ENCODE measurements around the gene TMEM239. TPM values are rescaled to one million over a fixed set of nuclear protein-coding genes. Genes with fewer than 3 reads are reported as not detected.
A peak's percentile ranks its signal among the peaks of the same experiment; 100 is the strongest.
"Not testable (repeated sequence)": the region's sequence is repeated elsewhere in the genome, so short reads cannot be mapped to it uniquely, and the experiment has no call there.

TMEM239 gene
- polyA plus RNA-seq (ENCODE audit: insufficient read depth in 1 of 5, insufficient read length in 5 of 5, low replicate concordance in 1 of 5) = under 1 TPM in 4 of 5 donors, not detected in 1; 0.03 to 0.06 (median 0.04) TPM
- long read RNA-seq, donor 1 = 0 reads
- long read RNA-seq, donor 2 = 0 reads
- long read RNA-seq, donor 3 = 0 reads
- long read RNA-seq, donor 4 = 0 reads
- long read RNA-seq, donor 5 = 0 reads
- long read RNA-seq, donor 6 = 0 reads
- long read RNA-seq, donor 7 = 0 reads
- long read RNA-seq, donor 8 = 0 reads

GRCh38 chr20:2816030-2816582 is at the start of gene TMEM239:
TSS of gene TMEM239 (plus strand) at chr20:2816364. CDS start at chr20:2816555, 191 bp downstream.
- DNase-seq = no peak

- peak; percentile 37 to 41 for DNase-seq
Measured at GRCh38 chr20:2767768-2768631, 48.2 kb upstream of the TMEM239 start.

DNA sequence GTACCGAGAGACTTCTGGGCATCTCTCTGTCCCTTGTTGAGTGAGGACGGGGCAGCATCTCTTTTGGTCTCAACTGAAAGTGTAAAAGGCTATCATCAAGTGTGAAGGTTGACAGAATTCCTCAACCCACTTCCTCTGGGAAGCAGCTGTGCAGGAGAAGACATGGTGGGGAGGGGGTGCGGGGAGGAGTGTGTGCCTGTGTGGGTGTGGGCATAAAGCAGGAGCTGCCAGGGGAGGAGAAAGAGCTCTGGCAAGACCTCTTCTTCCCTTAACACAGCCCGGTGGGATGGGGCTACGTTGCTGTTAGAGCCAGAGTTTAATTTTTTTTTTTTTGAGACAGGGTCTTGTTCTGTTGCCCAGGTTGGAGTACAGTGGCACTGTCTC is 47.5 kb upstream of the TMEM239 start:
- DNase-seq = no peak

DNA sequence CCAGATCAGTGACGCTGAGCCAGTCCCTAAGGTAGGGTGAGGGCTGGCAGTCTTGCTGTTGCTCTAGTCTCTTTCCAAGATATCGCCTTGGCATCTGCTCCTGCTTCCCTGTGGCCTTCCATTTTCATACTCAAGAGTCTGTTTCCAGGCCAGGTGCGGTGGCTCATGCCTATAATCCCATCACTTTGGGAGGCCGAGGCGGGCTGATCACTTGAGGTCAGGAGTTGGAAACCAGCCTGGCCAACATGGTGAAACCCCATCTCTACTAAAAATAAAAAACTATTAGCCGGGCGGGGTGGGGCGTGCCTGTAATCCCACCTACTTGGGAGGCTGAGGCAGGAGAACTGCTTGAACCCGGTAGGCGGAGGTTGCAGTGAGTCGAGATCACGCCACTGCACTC is 46.1 kb upstream of the TMEM239 start:
- not testable (repeated sequence) for DNase-seq

GRCh38 chr20:2771631-2772080 is 44.5 kb upstream of the TMEM239 start:
- no peak for DNase-seq

DNA sequence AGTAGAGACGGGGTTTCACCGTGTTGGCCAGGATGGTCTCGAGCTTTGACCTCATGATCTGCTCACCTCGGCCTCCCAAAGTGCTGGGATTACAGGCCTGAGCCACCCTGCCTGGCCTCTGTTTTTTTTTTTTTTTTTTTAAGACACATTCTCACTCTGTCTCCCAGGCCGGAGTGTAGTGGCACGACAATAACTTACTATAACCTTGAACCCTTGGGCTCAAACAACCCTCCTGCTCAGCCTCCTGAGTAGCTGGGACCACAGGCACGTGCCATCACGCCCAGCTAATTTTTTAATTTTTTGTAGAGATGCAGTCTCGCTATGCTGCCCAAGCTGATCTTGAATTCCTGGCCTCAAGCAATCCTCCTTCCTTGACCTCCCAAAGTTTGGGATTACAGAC is 42.4 kb upstream of the TMEM239 start:
- DNase-seq = no peak

DNA sequence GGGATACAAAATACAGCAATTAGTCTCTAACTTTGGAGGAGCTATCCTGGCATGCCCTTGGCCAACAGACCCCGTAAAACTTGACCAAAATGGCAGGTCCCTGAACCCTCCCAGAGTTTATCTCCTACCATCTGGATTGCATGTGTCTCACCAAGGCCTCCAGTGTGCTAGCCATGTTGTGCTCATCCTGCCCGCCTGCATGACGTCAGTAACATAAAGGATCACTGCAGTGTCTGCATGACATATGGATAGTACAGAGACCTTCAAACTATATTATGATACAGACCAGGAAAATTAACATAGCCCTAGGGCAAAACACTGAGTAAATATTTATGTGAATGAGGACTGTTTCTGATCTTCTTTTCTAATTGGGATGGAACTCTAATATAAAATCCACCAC is 41.0 kb upstream of the TMEM239 start:
- no peak for DNase-seq

DNA sequence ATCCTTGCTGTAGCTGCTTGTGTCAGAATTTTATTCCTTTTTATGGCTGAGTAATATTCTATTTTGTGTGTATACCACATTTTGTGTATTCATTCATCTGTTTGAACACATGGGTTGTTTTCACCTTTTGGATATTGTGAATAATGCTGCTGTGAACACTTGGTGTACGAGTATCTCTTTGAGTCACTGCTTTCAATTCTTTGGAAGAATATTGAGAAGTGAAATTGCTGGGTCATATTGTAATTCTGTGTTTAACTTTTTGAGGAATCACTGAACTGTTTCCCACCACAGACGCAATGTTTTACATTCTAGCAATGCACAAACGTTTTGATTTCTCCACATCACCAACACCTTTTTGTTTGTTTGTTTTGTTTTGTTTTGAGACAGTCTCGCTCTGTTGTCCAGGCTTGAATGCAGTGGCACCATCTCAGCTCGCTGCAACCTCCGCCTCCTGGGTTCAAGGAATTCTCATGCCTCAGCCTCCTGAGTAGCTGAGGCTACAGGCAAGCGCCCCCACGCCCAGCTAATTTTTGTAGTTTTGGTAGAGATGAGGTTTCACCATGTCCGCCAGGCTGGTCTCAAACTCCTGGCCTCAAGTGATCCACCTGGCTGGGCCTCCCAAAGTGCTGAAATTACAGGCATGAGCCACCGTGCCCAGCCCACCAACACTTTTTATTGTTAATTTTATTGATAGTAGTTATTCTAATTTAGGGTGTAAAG is 37.4 kb upstream of the TMEM239 start:
- DNase-seq = no peak

GRCh38 chr20:2780948-2781347 is 35.2 kb upstream of the TMEM239 start:
- DNase-seq = no peak

DNA sequence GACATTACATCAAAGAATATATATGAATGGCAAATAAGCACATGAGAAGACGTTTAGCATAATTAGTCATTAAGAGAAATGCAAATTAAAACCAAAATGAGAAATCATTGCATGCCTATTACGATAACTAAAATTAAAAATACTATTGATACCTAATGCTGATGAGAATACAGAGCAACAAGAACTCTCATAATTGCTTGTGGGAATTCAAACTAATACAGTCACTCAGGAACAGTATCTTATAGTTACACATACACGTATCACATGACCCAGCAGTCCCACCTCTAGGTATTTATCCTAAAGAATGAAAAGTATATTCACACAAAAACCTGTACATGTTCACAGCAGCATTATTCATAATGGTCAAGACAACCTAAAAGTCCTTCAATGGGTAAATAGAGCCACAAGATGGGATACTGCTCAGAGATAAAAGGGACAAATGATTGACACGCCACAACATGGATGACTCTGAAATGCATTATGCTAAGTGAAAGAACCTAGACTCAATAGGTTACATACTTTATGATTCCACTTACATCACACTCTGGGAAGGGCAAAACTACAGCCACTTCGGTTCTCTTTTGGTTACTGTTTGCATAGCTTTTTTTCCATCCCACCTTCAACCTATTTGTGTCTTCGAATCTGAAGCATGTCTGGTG is 32.1 kb upstream of the TMEM239 start:
- no peak for DNase-seq

- DNase-seq = no peak
Measured at GRCh38 chr20:2793471-2793870, 22.7 kb upstream of the TMEM239 start.

- no peak for DNase-seq
Measured at GRCh38 chr20:2794202-2794748, 21.9 kb upstream of the TMEM239 start.

DNA sequence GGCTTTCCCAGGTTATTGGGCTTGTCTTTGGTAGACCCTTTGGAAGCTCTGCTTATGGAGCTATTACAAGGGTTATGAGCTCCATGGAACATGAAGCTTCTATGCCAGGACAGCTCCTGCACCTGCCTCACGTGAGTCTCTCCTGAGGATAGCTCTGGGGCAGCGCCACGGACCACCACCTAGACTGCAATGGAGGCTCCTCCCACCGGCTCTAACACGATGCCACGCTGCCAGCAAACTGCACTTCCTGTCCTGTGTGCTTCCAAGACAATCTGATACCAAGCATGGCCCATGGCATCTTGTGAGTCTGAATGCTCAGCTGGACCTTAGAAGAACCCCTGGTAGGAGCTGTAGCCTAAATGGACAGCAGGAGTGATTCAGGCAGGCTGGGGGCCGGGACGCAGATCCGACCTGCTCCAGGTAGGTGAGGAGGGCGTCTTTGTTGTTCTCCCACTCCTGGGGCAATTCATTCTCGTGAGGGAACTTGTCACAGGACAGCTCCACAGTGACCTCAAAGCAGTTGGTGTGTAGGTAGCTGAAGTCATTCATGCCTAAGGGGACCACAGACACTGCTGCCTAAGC is 21.2 kb upstream of the TMEM239 start:
- no peak for DNase-seq

DNA sequence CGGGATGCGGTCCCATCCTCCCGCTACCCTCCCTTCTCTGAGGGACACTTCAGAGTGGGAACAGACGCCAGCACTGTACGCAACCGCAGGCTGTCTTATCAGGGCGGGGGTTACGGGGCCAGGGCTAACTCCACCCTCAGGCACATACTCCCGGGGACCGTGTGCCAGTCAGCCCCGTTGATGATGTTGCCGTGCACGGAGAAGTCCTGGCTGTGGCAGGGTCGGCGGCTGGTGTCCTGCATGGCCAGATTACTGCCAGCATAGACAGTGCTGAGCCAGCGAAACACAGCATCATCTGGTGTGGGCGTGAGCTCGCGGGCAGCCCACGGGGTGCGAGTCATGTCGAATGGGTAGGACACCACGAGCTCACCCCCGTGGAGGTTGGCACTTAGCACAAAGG is 20.7 kb upstream of the TMEM239 start:
- no peak for DNase-seq

DNA sequence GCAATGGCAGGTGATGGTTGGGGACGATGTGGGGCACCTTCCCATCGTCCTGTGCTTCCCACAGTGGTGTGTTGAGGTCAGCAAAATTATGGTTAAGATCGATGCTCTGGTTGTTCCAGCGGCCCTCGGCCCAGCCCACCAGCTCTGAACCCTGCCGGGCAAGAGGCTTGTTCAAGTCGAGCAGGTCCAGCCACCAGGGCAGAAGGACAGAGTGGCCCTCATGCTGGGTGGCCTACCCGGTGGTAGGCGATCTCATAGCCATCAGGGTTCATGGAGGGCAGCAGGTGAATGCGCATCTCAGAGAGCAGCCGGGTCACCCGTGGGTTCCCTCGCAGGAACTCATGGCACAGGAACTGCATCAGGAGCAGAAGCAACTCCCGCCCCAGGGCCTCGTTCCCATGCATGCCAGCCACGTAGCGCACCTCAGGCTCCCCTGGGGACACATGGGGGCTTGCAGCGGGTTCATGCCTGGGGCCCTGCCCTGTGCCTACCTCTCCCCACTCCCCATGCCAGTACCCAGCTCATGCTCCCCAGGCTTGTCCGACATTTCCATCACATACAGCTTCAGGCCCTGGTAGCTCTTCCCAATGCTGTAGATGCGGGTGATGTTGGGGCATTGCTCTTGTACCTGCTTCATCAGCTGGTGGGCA is 20.0 kb upstream of the TMEM239 start:
- no peak for DNase-seq

DNA sequence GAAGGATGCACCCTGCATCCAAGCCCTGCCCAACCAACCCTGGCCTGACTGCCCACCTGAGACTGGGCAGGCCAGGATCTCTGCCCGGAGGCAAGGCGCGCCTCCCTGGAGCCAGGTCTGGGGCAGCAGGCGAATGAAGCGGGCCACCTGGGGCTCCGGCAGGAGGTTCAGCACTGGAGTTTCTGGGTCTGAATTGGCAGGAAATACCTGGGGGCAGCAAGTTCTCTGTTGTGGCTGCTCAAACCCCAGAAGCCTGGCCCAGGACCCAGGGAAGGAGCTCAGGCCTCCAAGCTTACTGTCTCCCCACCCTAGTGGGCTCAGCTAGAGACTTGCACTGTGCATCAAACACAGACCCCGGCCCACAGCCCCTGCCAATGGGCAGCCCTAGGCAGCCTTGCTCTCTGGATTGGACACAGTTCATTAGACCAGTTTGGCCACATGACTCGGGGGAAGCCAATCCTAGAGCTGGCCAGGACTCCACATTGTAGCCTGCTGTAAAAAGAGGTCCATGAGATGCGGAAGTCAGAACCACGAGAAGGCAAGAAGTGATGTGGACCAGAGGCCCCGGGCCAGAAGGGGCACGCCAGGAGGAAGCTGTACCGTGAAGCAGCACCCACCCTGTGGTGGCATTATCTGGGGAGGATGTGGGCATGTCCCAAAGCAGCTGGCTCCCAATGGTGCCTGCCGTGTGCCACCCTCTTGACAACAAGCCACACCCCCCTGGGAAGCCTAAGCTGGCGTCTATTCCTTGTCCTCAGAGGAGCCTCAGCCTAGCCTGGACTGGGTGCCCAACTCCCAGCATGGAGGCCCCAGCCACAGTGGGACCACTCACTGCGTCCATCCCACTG is 18.8 kb upstream of the TMEM239 start:
- no peak for DNase-seq

DNA sequence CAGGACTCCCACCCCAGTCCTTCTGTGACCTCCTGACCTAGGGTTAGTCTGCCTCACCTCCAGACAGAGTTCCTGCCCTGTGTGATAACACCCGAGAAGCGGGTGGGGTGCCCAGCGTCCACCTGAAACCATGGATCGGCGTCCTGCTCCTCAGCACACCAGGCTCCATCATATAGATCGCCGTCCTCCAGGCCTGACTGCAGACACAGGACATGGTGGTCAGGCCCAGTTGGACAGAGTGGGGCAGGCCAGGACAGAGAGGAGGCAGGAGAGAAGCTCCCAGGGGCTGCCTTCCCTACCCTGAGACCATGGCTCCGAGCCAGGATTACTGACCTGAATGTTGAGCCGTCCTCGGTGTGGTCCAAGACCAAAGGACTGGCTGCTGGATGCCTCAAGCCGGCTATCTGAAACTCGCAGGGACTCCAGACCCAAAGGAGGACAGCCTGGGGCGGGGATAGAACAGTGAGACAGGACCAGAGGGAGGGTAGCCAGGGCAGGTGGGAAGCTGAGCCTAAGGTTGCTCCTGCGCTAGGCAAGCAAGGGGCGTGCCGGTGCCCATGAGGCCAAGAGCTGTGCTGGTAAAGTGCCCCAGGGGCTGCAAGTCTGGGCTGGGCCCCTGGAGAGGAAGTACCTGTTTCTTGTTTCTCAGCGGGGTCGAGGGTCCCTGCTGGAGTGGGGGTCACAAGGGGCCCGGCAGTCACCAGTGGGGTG is 17.9 kb upstream of the TMEM239 start:
- no peak for DNase-seq

- DNase-seq = no peak
Measured at GRCh38 chr20:2798814-2799213, 17.4 kb upstream of the TMEM239 start.

DNA sequence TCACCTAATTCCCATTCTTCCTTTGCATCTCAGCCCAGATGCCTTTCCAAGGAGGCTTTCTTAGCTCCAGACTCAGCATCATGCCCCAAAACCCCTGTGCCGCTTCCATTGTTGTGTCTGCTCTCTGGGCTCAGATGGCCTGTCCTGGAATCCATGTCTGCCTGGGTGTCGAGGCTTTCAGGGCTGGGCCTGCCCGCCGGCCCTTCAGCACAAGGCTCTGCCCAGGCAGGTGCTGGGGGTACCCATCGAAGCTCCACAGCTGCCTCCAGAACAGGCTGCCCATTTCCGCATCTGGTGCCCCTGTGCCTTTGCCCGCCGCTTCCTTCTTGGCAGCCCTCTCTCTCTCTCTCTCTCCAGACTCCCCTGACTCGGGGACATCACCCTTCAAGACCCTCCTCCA is 16.9 kb upstream of the TMEM239 start:
- no peak for DNase-seq
